Right lung (tissue), 5 donors: ENCODE results near the gene TUBA3E. TPM values are rescaled to one million over a fixed set of nuclear protein-coding genes. Genes with fewer than 3 reads are reported as not detected.
"Not testable (repeated sequence)": the region's sequence is repeated elsewhere in the genome, so short reads cannot be mapped to it uniquely, and the experiment has no call there.

Experiments used
- DNase-seq, 2 donors: peaks; one replicate each; pipeline ENCODE4 v3.0.0-alpha.2; 2013
- polyA plus RNA-seq, 5 donors: library from polyadenylated mRNA; unstranded; fragments of 120-200 nt; gene quantifications; one replicate each; pipeline versions ENCODE4 v1.2.1 to v1.2.3, GENCODE V29; 2013; ENCODE audit warnings: inconsistent platforms in 1 of 5, low replicate concordance in 1 of 5; ENCODE audit not compliant: insufficient read length in 5 of 5, insufficient read depth in 1 of 5

The TUBA3E gene
- polyA plus RNA-seq, 5 donors, result 0.09 to 0.31 (median 0.15) TPM; not detected in 1

GRCh38 chr2:130162968-130163367 is 35.3 kb downstream of the TUBA3E start:
- no peak for DNase-seq

DNA sequence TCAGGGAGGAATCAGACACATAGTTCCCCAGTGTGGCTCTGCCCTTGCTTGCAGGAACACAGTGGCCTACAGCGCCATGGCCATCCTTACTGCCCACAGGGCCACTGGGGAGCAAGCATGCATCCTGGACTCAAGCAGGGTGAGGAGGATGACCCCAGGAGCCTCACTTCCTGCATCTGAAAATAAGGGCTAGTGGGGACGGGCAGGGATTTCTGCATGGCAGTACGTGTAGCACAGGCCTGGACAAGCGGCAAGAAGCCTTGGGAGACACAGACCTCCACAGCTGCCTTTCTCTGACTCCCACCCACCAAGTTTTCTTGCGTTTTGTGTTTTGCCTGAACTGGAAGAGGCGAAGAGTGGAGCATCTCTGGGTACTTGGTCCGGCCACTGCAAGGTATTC is 35.8 kb downstream of the TUBA3E start:
- DNase-seq, result not testable (repeated sequence)

GRCh38 chr2:130160838-130161705 is 37.2 kb downstream of the TUBA3E start:
- not testable (repeated sequence) for DNase-seq

DNA sequence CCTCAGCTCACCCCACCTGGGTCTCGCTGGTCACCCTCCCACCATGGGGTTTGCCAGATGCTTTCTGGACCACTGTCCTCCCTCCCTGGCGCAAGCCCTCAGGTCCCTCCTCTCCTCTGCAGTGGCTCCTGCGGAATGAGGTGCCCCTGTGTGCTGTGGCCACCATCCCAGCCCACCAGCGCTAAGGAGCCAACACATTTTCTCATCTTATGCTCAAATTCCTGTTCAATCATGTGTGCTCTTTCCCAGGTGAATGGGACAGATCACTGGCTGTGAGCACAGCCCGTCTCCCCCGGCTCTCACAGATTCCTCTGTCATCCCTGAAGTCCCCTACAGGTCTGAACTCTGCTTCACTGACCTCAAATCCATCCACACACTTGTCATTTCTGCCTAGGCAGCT is 38.1 kb downstream of the TUBA3E start:
- no peak for DNase-seq

DNA sequence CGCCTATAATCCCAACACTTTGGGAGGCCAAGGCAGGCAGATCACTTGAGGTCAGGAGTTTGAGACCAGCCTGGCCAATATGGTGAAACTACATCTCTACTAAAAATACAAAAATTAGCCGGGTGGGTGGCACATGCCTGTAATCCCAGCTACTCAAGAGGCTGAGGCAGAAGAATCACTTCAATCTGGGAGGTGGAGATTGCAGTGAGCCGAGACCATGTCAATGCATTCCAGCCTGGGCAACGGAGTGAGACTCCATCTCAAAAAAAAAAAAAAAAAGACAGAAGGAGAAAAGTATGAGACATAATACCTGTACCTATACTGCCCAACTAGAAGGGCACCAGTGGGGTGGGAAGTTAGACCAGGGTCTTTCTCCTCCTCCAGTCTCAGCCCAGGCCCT is 38.9 kb downstream of the TUBA3E start:
- DNase-seq, result not testable (repeated sequence)

GRCh38 chr2:130158631-130159030 is 39.6 kb downstream of the TUBA3E start:
- no peak for DNase-seq

GRCh38 chr2:130157825-130158514 is 40.3 kb downstream of the TUBA3E start:
- not testable (repeated sequence) for DNase-seq

DNA sequence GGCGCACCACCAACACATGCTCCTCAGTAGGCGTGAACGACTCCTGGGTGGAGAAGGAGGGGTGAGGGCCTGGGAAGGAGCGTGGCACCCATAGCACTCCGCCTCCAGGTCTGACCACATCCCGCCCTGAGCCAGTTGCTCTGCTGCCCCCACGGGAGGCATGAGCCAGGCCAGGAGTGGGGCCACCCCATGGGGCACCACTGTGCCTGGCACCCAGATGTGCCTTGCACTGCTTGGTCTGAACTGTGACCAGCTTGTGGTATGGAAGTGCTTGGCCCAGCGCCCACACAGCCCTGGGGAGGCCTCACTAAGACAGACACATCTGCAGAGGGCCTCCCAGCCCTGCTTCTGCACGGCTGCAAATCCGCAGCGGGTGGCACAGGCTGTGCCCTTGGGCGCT is 40.9 kb downstream of the TUBA3E start:
- DNase-seq, result not testable (repeated sequence)

GRCh38 chr2:130156624-130157004 is 41.6 kb downstream of the TUBA3E start:
- no peak for DNase-seq

GRCh38 chr2:130155956-130156623 is 42.1 kb downstream of the TUBA3E start:
- DNase-seq, result peak; percentile 36 to 51

DNA sequence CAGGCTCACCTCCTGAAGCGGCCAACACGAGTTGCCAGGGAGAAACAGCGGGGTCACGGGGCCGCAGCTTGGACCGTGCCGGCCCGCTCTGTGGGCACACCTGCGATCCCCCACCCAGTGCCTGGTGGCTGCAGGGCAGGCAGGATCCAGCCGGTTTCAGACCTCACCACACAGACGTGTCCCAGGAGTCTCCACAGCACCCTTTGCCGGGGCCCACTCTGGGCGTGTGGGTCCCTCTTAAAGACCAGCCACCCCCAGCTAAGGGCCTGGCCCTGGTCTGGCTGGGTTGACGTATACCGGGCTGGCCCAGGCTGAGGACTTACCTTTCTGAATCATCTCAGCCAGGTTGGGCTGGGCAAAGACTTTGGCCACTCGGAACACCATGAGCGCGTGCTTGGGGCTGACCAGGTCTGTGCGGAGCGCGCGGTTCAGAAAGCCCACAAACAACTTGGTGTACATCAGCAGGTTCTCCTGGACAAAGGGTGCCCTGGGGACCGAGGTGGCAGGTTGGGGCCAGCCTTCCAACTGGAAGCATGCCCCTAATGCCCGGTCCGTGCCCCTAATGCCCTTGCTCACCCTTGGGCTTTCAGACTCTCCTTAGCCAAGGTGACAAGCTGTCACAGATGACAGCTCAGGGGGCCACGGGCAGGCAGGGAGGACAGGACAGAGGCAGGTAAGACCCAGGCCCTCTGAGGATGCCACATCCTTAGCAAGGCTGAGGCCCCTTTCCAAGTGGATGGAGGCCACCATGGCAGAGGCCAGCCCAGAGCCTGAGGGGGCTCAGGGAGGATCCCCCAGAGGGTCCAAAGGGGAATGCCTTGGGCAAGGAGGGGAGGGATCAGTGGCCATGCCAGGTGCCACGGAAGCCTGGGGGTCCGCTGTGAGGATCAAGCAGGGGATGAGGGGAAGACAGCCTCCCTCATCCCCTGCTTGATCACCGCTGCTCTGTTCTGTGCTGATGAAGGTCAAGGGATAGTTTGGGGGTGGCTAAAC is 43.2 kb downstream of the TUBA3E start:
- no peak for DNase-seq

DNA sequence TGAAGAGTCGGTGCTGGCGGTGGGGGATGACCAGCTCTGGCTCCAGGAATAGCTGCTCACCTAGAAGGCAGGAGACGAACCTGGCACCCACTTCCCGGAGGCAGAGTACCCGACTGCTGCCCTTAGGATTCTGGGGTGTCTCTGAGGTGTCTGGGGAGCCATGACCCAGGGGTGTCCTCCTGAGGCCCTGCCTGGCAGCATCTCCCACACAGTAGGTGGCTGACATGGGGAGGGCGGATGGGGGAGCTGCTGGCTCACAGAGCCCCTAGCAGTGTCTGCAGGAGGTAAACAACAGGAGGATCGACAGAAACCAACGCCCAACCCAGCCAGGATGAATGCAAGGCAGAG is 43.8 kb downstream of the TUBA3E start:
- DNase-seq, result not testable (repeated sequence)

- not testable (repeated sequence) for DNase-seq
Measured at GRCh38 chr2:130153721-130154422, 44.4 kb downstream of the TUBA3E start.

DNA sequence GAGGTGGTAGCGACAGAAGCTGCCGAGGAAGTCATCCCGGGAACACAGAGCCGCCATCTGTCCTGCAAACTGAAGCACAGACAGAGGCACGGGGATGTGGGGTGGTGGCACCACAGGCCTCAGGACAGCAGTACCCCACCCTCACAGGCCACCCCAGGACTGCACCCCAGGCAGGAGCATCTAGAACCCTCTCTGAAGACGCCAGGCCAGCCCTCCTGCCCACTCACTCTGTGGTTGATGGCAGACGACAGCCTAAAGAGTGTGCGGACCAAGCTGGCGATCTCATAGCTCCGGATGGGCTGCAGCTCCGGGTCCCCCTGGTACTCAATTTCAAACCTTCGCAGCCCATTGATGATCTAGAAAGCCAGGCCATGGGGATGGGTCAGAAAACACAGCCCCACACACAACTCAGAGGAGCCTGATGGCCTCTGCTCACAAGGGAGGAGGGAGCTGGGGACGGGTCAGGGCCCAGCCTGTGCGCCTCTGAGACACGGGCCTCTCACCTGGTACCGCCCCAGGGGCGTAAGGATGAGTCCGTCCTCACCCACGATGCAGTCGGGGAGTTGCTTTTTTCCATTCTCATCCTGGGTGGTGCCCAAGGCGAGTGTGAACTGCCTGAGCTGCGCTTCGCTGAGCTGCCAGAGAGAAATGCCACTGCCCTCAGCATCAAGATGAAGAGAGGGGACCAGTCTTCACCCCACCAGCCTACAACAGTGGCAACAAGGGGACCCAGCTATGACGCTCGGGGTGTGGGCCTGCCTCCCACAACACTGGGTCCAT is 45.2 kb downstream of the TUBA3E start:
- no peak for DNase-seq

GRCh38 chr2:130152136-130152815 is 46.0 kb downstream of the TUBA3E start:
- DNase-seq, result not testable (repeated sequence)

DNA sequence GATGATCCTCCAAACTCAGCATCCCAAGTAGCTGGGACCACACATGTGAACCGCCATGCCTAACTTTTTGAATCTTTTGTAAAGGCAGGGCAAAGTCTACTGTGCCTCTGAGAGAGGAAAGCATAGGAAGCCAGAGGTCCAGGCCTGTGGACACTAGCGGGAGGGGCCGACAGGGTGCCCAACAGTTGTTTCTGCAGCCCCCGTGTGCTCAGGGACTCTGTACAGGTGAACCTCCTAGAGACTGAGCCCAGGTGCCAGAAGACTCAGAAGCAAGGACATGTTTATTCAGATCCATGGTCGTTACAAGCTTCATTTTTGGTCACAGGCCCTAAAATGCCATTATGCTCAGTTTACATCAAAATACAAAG is 47.1 kb downstream of the TUBA3E start:
- not testable (repeated sequence) for DNase-seq

- no peak for DNase-seq
Measured at GRCh38 chr2:130150181-130151144, 47.8 kb downstream of the TUBA3E start.

GRCh38 chr2:130148515-130148914 is 49.7 kb downstream of the TUBA3E start:
- not testable (repeated sequence) for DNase-seq
